GM21390 (cell line): ENCODE data around the gene MSRB3.
"Not testable (repeated sequence)": the region's sequence is repeated elsewhere in the genome, so short reads cannot be mapped to it uniquely, and the experiment has no call there.

ENCODE experiments used
- ATAC-seq: cut with Tn5 transposase; IDR thresholded peaks from one replicate; pipeline ENCODE4 v1.9.1; 2021; ENCODE audit not compliant: unreplicated experiment

MSRB3 gene

DNA sequence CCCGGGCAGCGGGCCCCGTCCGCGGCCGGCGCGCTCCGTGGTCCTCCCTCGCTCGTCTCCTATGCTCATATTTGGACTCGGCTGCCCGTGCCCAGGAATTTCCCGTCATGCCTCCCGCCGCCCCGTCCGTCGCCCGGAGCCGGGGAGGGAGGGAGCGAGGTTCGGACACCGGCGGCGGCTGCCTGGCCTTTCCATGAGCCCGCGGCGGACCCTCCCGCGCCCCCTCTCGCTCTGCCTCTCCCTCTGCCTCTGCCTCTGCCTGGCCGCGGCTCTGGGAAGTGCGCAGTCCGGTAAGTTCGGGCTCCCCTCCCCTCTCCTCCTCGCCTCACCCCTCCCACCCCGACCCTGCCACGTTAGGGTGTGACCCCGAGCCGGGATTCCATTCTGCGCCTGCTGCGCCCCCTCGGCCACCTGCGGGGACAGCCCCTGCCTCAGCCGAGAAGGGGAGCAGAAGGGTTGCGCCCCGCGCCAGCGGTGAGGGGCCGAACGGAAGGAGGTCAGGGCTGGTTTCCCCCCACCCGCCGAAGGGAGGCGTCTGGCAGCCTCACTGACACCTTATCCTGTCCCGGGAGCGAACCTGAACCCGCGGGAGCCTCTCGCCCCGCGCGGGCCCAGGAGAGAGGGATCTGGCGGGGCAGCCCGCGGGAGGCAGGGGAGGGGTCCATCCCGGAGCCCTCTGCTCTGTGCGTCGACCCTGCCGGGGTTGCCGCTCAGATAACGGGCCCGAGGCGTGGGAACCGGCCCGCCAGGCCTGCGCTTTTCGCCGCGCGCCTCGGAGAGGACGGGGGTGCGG lies at the start of gene MSRB3:
Gene MSRB3, plus strand, starts transcription at position 108 of the 793 bp plus-strand sequence. CDS start 29,897 bp downstream, outside the sequence.
- peak; percentile 72 for ATAC-seq

DNA sequence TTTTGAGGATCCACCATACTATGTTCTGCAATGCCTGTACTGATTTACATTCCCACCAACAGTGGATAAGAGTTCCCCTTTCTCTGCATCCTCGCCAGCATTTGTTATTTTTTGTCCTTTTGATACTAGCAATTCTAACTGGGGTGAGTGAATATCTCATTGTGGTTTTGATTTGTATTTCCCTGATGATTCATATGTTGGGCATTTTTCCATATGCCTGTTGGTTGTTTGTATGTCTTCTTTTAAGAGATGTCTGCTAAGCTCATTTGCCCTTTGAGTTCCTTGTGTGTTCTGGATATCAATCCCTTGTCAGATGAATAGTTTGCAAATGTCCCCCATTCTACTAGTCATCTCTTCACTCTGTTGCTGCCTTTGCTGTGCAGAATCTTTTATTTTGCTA lies 49.0 kb upstream of the MSRB3 start:
- no peak for ATAC-seq

DNA sequence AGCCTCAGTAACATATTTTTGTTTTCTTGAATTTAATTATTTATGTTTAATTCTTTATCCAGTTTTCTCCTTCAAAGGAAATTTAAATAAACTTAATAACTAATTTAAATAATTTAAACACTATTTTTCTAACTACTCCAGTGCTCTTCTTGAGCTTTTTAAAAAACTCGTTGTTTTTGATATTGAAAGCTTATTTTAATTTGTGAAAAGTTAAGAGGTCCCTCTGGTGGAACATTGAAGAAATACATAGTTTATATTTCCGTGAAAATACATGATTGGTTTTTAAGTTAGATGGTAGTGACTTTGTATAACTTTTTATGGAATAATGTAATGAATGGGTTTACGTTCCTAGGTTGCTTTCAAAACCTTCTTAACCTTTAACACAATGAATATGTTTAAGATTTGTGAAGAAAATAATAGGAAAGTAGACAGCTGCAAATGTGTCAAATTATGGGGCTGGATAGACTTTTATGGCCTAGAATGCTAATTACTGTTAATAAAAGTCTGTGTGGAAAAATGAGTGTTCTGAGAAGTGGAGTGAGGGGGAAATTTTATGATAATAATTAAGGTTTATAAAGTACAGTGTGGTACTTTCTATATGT lies 45.9 kb upstream of the MSRB3 start:
- no peak for ATAC-seq

DNA sequence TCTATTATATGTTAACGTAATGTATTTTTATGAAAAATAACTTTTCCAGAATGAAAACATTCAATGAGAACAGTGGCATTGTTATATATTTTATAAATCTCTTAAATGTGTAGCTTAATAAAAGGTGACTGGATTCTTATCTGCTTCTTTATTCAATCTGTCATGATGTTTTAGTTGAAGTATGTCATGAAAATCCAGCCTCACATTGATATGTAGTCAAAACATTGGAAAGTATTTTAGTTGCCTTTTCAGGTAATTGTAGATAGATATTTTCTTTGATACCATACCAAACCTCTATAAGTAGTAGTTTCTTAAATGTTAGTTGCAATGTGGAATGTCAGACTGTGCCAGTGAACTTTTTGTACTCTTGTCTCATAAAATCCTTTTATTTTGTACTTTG lies 41.3 kb upstream of the MSRB3 start:
- no peak for ATAC-seq

DNA sequence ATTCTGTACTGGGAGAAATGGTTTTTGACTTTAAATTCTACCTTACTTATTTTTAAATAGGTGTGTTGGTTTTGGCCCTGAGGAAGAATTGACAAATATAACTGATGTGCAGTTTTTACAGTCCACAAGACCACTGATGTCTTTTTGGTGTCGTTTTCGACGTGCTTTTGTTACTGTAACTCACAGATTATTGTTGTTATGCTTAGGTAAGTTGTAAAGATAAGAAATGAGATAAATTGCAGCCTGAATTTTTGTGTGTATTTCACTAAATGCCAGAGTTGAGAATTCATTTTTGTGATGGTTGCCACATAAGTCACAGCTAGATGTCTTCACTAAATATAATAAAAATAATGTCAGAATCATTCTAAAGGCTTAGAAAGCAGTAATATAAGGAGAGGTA lies 39.9 kb upstream of the MSRB3 start:
- ATAC-seq: no peak

DNA sequence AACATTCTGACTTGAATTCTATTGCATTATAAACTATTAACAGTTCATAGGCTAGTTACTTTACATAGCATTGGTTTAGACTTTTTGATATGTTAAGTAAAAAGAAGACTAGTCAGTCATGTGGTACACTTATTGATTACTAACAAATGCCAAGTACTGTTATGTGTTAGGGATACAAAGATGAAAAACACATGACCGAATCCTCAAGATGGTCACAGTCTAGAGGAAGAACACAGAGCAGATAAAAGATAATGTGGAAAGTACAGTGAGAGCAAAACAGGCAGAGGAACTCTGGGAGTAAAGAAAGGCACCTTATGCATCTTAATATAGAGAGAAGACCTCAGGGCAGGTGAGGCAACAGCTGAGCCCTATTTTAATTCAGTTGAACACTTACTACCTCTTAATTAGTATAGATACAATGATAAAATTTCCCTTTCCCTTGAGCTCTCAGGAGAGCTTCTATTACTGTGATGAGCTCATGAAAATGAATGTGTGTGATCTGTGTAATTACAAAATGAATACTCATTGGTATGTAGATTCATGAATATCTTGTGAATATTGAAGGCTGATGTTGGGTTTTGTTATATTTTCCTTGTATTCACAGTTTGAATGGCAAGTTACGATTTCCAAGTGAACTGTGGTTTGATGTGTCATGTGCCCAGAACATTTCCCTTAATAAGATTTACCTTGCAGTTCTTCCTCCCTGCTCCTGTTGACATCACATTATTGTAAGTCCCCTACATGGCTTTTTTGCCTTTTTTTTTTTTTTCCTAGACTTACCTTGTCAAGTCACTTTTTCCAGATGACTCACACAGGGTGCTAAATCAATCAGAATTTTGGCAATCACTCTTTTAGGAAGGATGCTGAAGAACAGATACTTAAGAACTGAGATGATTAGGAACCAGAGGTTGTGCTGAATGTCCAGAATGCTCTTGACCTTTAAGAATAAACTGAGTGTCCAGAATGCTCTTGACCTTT lies 29.5 kb upstream of the MSRB3 start:
- ATAC-seq: no peak

DNA sequence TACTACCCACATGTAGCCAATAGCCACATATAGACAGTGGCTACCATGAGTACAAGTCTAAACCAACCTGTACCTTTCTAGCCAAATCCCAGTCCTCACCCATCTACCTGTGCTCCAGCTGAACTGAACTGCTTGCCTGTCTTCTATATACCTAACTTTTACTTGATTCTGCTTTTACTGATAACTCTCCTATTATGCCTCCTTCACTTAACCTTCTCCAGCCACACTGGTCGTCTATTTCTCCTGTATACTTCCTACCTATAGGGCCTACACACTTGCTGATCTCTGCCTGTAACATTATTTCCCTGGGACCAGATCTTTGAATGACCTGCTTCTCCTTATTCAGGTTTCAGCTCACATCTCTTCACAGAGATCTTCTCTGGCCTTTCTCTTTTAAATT lies 26.0 kb upstream of the MSRB3 start:
- ATAC-seq: no peak

DNA sequence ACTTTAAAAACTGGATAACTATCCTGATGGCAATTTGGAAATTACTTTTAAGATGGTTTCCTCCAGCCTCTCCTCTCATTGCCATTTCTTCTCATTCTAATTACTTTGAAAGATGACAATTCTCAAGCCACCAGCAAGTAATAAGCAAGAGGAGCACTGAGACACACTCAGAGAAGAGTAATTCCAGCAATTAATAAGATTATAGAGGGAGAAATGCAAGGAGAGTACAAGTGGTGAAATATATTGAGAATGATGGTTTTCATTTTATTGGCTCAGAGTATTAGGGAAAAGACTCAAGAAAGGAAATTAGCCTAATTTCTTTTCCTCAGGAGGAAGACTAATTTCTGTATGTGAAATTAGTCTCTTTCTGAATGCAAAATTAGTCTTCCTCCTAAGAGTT lies 20.5 kb upstream of the MSRB3 start:
- no peak for ATAC-seq

DNA sequence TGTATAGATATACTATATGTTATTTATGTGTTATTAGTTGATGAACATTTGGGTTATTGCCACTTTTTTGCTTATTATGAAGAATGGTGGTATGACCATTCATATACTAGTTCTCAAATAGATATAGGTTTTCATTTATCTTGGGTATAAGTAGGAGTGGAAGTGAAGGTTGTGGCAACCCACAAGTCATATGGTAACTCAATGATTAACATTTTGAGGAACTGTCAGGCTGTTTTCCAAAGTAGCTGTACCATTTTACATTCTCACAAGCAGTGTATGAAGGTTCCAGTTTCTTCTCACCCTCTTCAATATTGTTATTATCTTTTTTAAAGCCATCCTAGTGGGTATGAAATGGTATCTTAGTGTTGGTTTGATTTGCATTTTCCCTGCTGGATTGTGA lies 19.0 kb upstream of the MSRB3 start:
- no peak for ATAC-seq

DNA sequence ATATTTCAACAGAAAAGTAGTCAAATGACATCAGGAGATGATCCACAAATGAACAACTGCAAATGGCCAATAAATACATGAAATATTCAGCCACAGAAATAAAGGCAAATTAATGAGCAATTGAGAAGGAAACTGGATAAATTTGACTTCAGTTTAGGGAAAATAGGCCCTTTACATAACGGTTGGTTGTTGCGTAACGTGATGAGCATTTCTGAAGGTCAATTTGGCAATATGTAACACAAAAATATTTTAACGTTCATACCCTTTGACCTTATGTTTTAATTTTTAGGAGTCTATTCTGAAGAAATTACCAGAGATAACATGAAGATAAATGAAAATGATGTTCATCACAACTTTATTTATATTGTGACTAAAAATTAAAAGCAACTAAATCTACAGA lies 14.7 kb upstream of the MSRB3 start:
- ATAC-seq: no peak

DNA sequence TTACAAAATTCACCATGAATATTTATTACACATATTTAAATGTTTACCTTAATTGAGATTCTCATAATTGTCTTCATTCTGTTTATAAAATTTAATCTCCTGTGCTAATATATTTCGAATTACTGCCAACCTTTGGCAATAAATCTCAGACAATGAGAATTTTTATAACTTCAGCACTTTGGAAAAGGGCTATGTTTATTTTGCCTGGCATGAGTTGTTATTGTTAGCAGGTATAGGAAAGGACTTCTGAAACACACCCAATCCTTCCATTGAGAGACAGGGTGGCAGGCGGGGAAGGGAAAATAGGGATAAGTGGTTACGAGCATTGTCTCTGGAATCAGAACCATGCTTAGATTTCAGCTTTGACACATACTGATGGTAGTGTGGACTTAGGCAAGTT lies 12.1 kb upstream of the MSRB3 start:
- no peak for ATAC-seq

DNA sequence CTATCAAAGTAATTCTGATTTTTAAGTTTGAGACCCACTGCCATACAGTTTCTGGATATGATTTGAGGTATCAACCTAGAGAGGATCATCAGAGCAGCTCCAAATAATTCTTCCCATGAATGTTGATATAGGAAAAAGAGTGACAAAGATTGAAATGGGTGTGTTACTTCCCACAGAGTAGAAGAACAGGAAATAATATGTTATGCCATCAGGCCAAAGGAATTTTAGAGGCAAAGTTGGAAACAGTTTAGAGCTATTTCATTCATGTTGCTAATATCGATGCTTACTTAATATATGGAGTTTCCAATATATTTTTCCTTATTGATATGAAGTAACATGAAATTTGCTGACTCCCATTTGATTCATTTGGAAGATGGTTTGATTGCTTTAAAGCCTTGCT lies 8.9 kb upstream of the MSRB3 start:
- no peak for ATAC-seq

DNA sequence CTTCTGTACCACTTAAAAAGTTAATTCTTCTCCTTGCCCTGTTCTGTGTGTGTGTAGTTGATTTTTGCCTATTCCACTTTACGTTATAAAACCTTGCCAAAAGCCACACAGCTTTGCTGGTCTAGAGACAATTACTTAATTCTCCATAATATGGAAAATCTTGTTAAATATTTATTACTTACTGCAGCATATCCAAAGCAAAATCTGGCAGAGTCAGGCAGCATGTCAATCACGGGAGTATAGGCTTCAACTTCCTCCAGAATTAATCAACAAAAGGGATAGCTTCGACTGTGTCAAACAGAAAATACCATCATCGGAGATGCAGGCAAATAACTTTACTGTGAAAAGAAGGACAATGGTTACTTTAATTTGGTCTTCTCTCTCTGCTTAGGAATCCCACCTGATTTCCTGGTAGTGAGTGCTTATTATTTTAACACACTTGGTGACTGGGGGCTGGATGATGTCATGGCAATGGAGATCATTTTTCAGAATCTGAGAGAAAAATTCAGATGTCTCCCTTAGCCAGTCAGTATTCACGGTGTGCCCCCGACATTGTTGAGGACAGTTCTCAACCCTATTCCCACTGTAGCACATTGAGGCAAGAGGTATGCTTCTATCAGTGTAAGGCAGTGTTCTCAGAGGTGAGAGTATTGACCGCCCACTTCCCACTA lies 3.7 kb upstream of the MSRB3 start:
- ATAC-seq: no peak

DNA sequence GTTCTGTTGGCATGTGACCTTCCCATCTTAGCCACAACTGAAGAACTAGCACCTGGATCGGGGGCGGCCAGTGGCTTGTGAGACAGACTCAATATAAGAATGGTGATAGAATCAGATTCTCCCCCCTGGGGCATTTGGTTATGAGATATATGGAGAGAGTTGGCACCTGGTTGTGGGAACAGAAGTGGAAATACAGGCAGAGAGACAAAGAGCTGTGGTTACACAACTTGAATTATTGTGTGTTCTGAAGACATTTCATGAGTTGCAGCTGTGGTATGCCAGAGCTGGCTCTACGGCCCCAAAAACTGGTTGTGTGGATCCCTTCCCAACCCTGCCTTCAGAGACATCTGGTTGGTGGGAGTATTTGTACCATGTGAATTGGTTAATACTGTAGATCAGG lies 2.9 kb upstream of the MSRB3 start:
- ATAC-seq: no peak

DNA sequence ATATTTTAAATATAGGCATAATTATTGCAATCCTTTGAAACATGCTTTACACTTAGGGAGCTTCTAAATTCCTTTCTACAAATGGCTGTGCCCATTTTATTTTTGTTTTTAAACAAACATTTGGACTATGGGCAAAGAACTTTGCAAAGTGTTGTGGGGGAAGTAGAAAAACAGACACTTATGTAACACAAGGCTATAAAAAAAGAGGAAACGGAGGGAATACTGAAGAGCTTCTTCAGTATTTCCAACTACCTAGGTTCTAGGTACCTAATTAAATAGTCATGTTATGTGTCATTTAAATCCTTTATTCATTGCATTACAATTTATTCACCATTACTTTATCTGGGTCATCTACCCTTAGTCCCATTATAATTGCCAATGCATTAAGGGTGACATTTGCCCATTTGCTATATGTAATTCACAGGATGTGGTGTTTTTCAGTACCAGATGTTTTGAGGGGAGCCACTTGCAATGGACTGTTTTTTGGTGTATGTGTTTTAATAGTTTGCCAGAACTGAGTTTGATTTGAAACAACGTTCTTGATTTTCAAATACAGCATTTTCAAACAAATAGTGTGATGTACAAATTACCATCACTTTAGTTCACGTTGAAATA lies 1.5 kb upstream of the MSRB3 start:
- no peak for ATAC-seq

DNA sequence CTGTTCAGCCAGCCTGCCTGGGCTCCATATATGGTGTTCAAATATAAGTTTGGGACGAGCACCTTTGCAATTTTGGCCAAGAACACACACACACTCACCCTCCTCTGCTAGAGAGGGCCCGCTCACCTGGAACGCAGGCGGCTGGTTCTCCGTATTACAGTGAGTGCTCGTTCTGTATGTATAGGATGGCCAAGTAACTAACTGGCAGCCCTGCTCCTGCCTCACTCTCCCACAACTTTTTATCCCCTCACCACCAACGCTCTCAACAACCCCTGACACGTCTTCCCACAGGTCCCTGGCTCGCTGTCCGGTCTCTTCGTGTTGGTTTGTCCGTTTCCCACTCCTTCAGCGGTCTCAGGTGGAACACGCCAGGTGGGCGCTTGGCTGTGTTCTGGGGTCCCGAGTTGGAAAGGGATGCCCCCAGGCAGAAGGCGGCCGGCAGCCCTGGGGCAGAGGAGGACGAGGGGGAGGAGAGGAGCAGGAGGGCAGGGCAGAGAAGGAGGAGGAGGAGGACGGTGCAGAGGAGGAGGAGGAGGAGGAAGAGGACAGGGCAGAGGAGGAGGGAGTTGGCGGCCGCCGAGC lies 398 bp upstream of the MSRB3 start:
- no peak for ATAC-seq

DNA sequence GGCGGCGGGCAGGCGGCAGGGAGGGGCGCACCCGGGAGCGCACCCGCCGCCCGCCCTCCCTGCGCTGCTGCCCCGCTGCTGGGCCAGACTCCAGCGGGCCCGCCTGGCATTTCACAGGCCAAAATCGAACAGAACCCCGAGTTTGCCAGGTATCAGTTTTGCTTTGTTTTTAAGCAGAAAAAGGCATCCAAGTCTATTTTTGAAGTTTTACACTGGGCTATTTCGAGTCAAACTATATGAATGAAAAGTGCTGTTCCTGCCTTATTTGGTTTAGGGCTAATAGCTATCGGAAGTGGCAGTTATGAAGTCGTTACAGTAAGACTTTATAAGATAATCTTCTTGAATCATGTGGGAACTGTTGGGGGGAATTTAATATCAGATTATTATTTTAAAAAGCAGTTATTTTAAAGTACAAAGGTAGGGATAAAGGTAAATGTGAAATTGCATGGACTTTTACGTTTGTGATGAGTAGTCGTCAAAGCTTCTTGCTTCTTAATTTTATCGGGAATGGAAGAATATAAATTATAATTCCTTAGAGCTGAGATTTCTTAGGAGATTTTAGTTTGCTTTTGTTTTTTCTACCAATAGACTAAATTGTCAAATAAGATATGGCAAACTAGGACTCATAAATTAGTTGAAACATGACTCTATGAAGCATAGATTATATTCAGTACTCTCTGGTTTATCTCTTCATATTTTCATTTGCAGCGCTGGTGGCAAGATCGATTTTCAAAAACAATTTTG lies 1.1 kb downstream of the MSRB3 start:
- peak; percentile 55 for ATAC-seq

DNA sequence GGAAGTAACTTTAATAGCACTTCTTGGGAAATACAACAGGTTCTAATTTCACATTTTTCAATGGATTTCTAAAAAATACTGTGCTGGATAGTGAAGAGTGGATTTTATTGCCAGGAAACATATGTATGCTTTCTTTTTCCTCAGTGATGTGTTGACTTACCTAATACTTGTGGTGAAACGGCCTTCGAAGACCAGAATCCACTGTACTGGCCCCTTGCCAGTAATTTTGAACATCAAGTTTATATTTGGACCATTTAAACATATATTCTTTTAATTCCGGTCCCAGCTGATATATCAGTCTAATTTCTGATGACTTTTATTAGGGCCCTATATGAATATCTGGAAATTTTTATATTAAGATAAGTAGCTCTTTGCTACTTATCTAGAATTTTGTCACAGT lies 1.8 kb downstream of the MSRB3 start:
- ATAC-seq: no peak

DNA sequence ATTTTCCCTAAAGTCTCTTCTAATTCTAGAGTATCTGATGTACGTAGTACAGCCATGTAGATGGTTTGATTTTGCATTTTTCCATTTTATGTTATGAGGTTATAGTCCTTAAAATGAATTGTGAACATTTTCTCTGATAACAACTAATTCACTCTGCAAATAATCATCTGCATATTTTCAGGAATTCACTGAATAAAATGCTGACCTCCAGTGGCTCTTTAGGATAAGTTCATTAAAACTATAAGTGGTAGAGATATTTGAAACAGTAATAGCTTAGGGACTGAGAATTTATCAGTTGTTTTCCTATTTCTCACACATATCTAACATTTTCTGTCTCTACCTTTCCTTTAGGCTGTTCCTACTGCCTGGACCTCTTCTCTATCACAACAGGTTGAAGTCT lies 4.4 kb downstream of the MSRB3 start:
- ATAC-seq: no peak

DNA sequence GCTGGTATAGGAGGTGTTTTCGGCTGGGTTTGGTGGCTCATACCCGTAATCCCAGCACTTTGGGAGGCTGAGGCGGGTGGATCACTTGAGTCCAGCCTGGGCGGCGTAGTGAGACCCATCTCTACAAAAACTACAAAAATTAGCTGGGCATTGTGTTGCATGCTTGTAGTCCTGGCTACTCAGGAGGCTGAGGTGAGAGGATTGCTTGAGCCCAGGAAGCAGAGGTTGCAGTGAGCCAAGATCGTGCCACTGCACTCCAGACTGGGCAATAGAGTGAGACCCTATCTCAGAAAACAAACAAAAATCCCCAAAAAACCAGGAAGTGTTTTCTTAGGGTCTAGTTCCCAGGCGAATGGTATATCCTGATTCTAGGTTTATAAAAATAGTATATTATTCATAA lies 7.0 kb downstream of the MSRB3 start:
- ATAC-seq: not testable (repeated sequence)
